Activated gamma-delta T cell (primary cell): Measurements from ENCODE around the gene FAM168A.

Source experiments
- DNase-seq: peaks from one replicate; lab custom pipeline; 2025; lab: John Stamatoyannopoulos, UW

Gene FAM168A

DNA sequence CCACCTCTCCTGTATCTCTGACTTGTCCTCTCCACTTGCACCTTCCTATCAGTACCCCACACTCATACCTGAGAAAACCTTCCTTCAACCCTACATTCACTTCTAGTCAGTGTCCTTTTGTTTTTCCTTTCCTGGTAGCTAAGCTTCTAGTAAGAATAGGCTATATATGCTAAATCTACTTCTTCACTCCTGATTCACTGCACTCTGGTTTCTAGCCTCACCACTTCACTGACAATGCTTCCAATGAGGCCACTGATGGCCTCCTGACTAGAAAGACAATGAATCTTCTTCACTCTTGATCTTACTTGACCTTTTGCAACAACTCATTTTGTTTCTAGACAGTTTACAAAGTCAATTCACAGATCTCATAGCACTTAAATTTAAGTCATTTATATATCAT lies 169.7 kb downstream of the FAM168A start:
- no peak for DNase-seq

GRCh38 chr11:73426219-73426850 lies 171.6 kb downstream of the FAM168A start:
- no peak for DNase-seq

- no peak for DNase-seq
Measured at GRCh38 chr11:73425108-73425507, 172.8 kb downstream of the FAM168A start.

GRCh38 chr11:73423506-73423905 lies 174.4 kb downstream of the FAM168A start:
- no peak for DNase-seq

- DNase-seq = no peak
Measured at GRCh38 chr11:73422886-73423285, 175.0 kb downstream of the FAM168A start.

DNA sequence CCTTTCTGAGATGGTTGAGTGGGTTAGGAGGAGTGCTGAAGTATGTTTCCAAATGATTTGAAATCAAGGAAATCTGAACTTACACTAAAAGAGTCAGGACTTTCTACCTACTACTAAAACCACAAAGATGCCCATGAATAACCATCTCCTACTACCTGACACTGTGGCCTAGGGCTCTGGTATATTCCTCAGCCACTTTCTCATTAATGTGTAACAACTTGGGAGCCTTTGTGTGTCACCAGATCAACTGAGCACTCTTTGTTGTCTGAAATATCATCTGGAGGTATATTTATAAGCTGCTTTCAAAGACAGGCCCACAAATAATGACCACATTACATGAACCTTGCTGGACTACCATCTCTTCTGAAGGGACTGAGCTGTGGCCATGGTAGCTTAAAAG lies 177.8 kb downstream of the FAM168A start:
- DNase-seq = no peak

DNA sequence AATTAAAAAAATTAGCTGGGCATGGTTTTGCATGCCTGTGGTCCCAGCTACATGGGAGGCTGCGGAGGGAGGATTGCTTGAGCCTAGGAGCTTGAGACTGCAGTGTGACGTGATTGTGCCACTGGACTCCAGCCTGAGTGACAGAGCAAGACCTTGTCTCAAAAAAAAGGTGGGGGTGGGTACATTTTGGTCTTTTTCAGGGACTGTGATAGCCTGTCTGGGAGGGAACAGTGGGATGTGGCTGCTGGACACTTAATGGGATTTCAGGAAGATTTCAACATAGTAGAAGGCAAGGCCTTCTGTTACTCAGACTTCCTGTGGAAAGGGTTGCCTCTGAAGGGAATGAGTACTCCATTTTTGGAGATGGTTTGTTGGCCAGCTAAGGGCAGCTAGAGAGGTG lies 181.1 kb downstream of the FAM168A start:
- DNase-seq = no peak

DNA sequence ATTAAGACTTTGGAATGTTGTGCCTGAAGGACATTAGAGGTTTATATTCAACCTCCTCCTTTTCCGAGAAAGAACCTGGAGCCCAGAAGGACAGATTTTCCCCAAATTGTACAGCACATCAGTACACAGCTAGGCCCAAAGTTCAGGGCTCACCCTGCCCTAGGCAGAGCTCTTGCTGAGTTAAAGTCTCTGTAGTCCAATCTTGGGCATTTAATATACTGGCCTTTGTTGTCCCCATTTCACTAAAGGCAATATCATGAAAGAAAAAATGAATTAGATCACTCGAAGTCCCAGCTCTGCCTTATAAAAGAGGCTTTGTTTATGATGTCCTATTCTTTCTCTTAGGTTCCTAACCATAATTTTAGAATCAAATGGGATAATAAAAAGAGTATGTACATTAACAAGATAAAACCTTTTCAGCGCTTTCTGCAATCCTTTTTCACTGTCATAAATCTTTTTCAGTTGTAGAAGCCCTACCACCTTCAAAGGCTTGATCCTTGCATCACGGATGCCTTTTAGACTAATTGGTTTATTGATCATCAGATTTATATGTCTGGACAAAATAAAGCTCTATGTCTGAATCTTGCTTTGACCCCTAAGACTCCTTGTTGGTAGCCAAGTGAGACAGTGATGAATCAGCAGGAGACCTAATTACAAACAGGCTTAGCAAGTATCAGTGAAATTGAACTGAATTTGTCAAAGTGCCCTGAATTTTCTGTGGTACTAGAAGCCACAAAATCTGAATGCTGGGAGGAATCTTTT lies 181.9 kb downstream of the FAM168A start:
- no peak for DNase-seq

- no peak for DNase-seq
Measured at GRCh38 chr11:73414977-73415651, 182.8 kb downstream of the FAM168A start.

DNA sequence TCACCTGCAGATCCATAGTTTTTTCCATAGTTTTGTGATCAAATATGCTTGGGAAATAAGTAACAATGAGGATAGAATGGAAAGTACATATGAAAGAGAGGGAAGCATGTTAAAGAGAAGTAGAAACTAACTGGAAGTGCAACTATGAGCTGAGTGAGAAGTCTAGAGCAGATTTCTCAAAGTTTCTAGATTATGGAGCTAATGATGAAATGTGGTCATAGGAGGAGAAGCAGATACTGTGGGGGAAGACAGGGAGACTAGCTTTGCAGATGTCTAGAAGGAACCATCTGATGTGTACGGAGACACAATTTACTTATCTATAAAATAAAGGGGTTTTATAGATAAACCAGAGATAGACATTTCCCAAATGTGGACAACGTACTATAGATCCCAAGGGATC lies 184.7 kb downstream of the FAM168A start:
- DNase-seq = no peak

DNA sequence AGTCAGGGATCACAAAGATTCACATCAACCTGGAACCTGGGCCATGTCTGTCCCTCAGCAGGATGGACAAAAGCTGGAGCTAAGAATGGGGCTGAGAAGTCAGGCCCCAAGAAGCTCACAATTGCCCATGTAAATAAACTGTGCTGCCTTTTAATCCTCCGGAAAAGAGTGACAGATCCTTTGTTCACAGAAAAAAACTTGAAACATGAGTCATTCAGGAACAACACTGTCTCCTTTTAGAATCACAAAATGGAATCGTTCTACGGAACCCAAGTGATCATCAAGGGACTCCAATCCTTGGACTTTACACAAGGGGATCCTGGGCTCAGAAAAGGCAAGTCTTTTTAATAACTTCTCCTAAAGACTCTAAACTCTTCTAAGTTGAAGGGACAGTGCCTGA lies 185.6 kb downstream of the FAM168A start:
- DNase-seq = no peak

DNA sequence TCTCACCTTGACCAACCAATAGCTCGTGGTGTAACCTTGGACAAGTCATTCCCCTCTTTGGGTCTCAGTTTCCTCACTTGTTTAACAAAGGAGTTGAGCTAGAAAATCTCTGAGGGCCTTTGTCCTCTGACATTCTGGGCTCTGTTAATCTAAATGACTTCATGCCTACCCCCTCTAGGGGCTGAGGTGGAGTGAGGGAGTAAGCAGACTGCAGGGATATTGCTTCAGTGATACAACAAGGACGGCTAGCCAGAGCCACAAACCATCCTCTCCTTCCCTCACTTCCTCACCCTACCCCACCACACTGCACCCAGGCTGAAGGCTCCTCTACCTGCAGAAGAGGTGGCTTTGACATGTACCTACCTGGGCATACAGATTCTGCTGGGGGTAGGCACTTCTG lies 186.9 kb downstream of the FAM168A start:
- no peak for DNase-seq

DNA sequence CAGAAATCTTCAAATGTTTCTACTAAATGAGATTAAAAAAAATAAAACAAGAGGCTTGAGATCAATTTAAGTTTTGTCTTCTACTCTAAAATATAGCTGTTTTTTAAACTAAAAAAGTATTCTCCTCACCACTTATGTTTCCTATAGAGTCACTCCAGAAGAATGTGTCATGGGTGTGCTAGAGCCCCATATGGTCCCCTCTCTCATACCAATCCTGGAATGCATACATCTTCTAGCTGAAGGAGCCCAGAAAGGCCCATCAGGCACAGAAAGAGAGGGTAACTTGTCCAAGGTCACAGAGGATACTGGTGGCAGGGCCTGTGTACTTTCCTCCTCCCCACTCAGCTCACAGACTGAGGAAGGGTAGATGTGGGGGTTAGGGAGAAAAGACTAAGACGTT lies 187.3 kb downstream of the FAM168A start:
- no peak for DNase-seq

GRCh38 chr11:73409431-73409830 lies 188.5 kb downstream of the FAM168A start:
- DNase-seq = no peak

GRCh38 chr11:73406619-73407018 lies 191.3 kb downstream of the FAM168A start:
- no peak for DNase-seq

- DNase-seq = no peak
Measured at GRCh38 chr11:73406131-73406530, 191.8 kb downstream of the FAM168A start.

- DNase-seq = no peak
Measured at GRCh38 chr11:73405146-73405510, 192.8 kb downstream of the FAM168A start.

DNA sequence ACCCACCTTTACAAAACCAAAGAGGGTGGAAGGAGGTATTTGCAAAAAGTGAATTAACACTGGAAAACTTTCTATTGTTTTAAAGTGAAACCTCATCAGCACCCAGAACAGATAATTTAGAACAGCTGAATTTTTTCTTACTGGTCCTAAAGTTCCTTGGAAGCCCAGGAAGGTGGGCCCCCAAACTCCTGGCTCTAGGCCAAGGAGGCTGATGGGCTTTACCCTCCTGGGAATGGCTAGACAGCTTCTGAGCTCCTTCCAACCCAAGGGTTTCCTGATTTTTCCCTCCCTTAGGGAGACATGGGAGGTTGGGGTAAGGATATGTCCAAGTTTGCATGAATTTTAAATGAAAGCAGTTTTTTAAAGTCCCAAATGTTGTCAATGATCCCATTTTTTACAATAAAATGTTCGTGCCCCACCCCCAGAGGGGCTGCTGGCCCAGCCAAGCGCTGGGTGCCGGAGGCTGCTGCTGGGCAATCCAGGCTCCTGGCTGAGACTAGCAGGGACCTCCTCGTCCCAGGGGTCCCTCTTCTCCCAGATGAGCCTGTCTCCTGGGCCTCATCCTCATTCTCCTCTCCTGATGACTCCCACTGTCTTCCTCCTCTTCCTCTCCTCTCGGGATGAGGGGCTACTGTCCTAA lies 193.3 kb downstream of the FAM168A start:
- no peak for DNase-seq

DNA sequence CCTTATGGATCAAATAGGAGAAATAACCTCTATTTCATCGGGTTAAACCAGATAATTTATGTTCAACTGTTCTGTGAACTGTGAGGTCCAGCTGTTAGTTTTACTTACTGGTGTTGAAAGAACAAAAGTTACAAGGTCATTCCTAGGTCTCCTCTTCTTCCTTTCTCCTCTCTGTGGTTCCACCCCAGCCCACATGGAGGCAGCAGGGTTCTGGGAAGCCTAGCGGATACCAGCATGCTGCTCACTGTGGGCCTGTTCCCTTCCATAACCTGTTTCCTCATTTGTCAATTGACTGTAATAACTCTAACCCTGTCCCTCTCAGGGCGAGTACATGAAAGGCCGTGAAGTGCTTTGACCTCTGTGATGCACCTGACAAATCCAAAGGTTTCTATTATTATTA lies 193.9 kb downstream of the FAM168A start:
- no peak for DNase-seq

DNA sequence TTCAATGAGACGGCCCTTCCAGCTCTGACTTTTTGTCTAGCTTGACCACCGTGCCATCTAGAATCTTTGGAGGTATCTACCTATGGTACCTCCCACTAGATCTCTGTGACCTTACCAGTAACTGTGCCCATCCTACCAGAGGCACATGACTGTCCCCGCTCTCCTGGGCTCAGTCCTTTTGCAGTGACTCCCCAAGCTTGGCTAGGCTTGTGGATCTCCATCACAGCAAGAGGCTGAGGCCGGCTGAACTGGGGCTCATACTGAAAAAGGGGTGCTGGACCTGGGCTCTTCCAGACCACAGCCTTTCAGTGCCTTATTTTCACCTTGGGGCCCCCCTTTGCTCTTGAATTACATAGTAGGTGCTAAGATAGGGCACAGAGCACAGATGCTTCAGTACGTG lies 194.4 kb downstream of the FAM168A start:
- DNase-seq = no peak

GRCh38 chr11:73402834-73403185 lies 195.1 kb downstream of the FAM168A start:
- no peak for DNase-seq

DNA sequence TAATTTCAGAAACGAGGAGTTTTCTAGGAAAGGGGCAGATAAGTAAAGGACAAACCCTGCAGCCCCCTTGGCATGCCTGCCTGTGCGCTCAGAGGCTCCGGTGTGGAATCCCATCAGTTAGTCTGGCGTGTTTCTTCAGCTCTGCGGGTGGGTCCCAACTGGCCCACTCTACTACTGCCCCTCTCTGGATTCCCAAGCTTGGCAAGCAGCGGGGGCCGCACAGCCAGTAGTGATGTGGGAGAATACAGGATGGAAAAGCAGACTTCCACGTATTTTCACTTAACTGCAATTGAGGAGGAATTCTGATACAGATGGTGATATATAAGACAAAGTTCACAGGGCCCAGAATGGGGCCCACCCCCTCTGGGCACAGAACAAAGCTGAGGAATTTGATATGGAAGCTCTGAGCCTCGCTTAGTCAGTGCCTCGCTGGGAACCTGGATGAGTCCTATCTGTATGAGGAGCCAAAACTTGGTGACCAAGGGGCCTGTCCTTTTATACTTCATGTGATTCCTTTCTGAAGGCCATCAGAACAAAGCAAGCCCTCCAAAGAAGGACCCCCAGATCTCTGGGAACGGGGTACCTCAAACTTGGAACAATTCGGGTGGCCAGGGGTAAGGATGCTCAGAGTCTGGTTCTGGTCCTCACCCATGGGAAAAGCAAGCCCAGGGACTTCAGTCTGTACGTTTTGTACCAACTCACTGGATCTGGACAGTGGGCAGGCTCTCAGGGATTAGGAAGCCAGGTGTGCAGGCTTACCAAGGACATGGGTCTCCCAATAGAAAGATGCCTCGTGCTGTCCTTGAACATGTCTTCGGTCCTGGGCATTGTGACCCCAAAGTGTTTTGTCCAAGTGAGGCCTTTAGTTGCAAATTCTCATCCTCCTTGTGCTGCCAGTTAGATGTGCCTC lies 195.7 kb downstream of the FAM168A start:
- no peak for DNase-seq
